D721Med (cell line): ENCODE results near the gene FAM43A.

Experiments
- DNase-seq: peaks from one replicate; pipeline ENCODE4 v3.0.0; 2011; ENCODE audit warnings: low spot score; ENCODE audit not compliant: insufficient read length
- FAIRE-seq: peaks from 2 replicates; lab custom pipeline; 2011; peaks lifted over from hg19 to GRCh38; lab: Jason Lieb, UNC
- TF ChIP-seq, protein P1 (sequence below): IDR thresholded peaks from 2 replicates; pipeline ENCODE4 v1.5.1; 2012; ENCODE audit warnings: mild to moderate bottlenecking, control low read depth; ENCODE audit not compliant: insufficient read depth; ENCODE audit errors: missing control alignments

FAM43A gene

GRCh38 chr3:194688946-194689345, 3.3 kb downstream of the FAM43A start:
- DNase-seq (no peak), FAIRE-seq (no peak)
- TF ChIP-seq, protein P1, sequence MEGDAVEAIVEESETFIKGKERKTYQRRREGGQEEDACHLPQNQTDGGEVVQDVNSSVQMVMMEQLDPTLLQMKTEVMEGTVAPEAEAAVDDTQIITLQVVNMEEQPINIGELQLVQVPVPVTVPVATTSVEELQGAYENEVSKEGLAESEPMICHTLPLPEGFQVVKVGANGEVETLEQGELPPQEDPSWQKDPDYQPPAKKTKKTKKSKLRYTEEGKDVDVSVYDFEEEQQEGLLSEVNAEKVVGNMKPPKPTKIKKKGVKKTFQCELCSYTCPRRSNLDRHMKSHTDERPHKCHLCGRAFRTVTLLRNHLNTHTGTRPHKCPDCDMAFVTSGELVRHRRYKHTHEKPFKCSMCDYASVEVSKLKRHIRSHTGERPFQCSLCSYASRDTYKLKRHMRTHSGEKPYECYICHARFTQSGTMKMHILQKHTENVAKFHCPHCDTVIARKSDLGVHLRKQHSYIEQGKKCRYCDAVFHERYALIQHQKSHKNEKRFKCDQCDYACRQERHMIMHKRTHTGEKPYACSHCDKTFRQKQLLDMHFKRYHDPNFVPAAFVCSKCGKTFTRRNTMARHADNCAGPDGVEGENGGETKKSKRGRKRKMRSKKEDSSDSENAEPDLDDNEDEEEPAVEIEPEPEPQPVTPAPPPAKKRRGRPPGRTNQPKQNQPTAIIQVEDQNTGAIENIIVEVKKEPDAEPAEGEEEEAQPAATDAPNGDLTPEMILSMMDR, result no peak

DNA sequence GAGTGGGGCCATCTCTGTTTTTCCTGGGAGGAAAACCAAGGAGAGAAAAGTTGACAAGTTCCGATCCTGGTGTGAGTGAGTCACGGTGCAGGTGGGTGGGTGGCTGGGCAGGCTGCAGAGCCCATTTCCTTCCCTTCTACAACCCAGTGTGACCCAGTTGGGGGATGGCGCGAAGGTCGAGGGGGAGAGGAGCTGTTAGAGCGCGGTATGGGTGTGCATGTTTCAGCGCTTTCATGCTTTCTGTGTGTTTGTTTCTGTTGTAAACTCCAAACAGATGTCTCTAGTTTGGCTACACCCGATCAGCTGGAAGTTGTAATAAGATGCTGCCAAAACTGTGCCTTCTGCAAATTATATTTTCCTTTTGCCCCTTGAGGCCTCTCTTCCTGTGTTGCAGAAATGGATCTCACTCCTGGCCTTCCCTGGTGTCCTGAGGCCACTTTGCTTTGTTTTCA, 3.8 kb downstream of the FAM43A start:
- TF ChIP-seq, protein P1, result no peak
- DNase-seq (no peak), FAIRE-seq (no peak)

GRCh38 chr3:194690501-194691372, 5.1 kb downstream of the FAM43A start:
- DNase-seq, result no peak

DNA sequence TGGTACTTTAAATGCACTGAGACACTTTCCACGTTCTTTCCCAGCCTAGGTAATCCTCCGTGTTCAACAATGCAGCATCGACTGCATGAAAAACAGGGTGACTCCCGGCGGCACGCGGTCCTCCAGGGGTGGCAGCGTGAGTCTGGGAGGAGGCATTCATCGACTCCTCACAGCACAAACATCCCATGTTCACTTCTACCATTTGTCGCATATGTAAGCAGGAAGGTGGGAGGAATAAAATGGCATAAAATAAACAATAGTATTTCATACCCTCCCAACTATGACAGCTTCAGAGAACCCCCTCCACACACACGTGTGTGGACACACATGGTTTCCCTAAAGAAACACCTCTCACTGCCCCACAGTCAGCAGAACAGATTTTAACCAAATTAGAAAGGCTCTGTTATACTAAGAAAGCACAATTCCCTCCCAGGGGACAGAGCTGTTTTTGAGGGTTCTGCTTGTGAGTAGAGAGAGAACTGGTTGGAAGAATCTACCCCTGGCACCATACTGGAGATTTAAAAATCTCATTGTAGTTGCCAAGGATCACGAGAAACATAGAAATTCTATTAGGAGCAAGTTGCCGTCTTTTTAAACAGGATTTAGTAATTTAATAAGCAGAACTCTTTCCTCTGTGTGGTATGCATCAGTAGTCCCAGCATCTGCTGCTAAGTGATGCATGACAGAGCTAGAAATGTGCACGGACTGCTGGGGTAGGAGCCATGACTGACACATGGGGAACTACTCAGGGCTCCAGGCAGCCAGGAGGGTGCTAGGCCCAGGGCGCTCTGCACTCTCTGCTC, 6.0 kb downstream of the FAM43A start:
- FAIRE-seq (no peak), DNase-seq (no peak)
- TF ChIP-seq, protein P1, result no peak

More at GRCh38 chr3:194690501-194691372, 5.1 kb downstream of the FAM43A start:
- TF ChIP-seq, protein P1, result no peak
- FAIRE-seq, result no peak

DNA sequence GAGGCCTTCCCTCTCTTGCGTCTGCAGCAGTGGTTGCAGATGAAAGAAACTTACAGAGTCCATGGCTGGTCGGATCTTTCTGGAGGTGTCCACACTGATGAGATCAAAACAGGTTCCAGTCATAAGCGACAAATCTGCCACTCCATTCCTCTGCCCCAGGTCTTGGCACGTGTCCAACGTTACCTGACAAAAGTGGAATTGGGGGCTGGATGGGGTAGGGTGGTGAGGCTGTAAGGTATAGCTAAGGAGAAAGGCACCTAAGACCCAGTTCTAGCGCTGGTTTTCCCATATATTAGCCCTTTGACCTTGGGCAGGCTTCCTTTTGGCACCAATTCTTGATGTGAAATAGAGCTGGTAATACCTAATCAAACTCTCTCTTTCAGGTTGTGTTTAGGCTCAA, 11.0 kb downstream of the FAM43A start:
- TF ChIP-seq, protein P1, result no peak
- no peak for FAIRE-seq
- no peak for DNase-seq

DNA sequence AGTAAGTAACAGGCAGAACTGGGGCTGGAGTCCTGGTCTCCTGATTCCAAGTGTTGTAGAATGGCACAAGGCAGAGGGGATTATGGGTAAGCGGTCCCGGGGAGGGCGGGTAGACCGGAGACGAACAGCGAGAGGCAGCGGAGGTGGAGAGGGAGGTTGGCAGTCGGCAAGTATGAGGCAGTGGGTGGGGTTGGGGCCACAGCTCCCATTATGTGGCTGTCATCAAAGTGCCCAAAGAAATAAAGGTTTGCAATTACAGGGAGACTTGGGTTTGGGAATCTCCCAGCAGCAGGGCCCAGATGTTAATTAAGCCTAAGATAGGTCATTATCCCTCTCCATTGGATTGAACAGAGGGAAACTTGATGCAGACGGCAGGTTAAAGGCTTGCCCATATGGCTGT, 16.9 kb downstream of the FAM43A start:
- TF ChIP-seq, protein P1, result no peak
- DNase-seq (no peak), FAIRE-seq (no peak)

DNA sequence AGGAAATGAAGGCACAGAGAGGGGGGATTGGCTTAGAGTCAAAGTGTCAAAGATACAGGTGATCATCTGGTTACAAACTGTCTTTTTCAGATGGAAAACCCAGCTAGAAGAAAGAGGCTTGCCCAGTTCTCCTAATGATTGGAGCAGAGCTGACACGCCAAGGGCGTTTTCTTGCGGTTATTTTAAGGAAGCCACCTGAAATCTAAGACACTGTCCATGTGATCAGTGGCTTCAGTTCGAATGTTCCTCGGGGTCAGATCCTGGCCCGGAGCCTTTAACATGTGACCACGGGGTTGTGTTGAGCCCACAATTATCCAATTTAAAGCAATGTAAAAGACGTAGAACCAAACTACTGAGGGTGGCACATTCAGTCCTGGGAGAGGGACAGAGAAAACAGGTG, 19.5 kb downstream of the FAM43A start:
- TF ChIP-seq, protein P1, result no peak
- DNase-seq (no peak), FAIRE-seq (no peak)
